Keratinocyte (primary cell): ENCODE measurements around the gene FASTKD3.

Experiments used
- CTCF ChIP-seq, 3 experiments: IDR thresholded peaks in 1 of 3; conservative IDR thresholded peaks in 1 of 3; optimal IDR thresholded peaks in 1 of 3; 2 replicates in 2 of 3; 3 replicates in 1 of 3; pipeline versions ENCODE3 to v1.5.1; 2011; ENCODE audit warnings: low read length in 3 of 3, mild to moderate bottlenecking in 3 of 3, moderate library complexity in 2 of 3, control low read depth in 1 of 3, inconsistent platforms in 1 of 3; ENCODE audit not compliant: insufficient read depth in 2 of 3; ENCODE audit errors: extremely low read depth in 1 of 3
- EZH2 ChIP-seq: IDR thresholded peaks from one replicate; pipeline ENCODE4 v1.6.1; 2012; ENCODE audit warnings: inconsistent platforms, mild to moderate bottlenecking, low read length, moderate library complexity

GRCh38 chr5:7825630-7826029, 43.2 kb downstream of the FASTKD3 start:
- no peak for TF ChIP-seq EZH2
- TF ChIP-seq CTCF (optimal IDR thresholded peaks at IDR 0.05 in 1 of 3, IDR thresholded peaks at IDR 0.05 in 1 of 3, conservative IDR thresholded peaks at IDR 0.05 in 1 of 3; ENCODE audit: extremely low read depth in 1 of 3, insufficient read depth in 2 of 3, low read length in 3 of 3) = no peak
